CD14-positive monocyte (primary cell): Measurements from ENCODE around the gene POLD2. TPM values are rescaled to one million over a fixed set of nuclear protein-coding genes. Genes with fewer than 3 reads are reported as not detected.

Experiments
- DNase-seq, 3 donors: peaks; one replicate each; pipeline ENCODE4 v3.0.0-alpha.2; 2011 to 2022
- H2AFZ ChIP-seq: 2 replicates; pipeline ENCODE4 v1.6.0; 2012; ENCODE audit warnings: mild to moderate bottlenecking, low read depth, low read length, inconsistent platforms; ENCODE audit not compliant: insufficient read depth, poor library complexity, severe bottlenecking
- H3K27ac ChIP-seq, 2 donors: 1 replicate in 1 of 2; 2 replicates in 1 of 2; pipeline ENCODE4 v1.5.1; 2012 to 2013; ENCODE audit warnings: low read length in 2 of 2, control low read depth in 1 of 2, inconsistent platforms in 1 of 2, low read depth in 1 of 2, mild to moderate bottlenecking in 1 of 2
- H3K27me3 ChIP-seq, 2 donors: one replicate each; pipeline versions ENCODE4 v1.6.0 to v1.6.1; 2011 to 2013; ENCODE audit warnings: low read length in 2 of 2; ENCODE audit not compliant: control insufficient read depth in 2 of 2, insufficient read depth in 2 of 2
- H3K36me3 ChIP-seq, 2 donors: replicated peaks in 1 of 2; 1 replicate in 1 of 2; 2 replicates in 1 of 2; pipeline versions ENCODE4 v1.5.1 to v1.6.1; 2012 to 2013; ENCODE audit warnings: low read length in 2 of 2, control low read depth in 1 of 2, inconsistent platforms in 1 of 2, mild to moderate bottlenecking in 1 of 2; ENCODE audit not compliant: insufficient read depth in 2 of 2, control insufficient read depth in 1 of 2
- H3K4me1 ChIP-seq, 2 donors: 1 replicate in 1 of 2; 2 replicates in 1 of 2; pipeline versions ENCODE4 v1.5.1 to v1.6.1; 2012 to 2013; ENCODE audit warnings: low read length in 2 of 2, control low read depth in 1 of 2, inconsistent platforms in 1 of 2, mild to moderate bottlenecking in 1 of 2, moderate library complexity in 1 of 2; ENCODE audit not compliant: insufficient read depth in 2 of 2, control insufficient read depth in 1 of 2
- H3K4me2 ChIP-seq: replicated peaks from 2 replicates; pipeline ENCODE3; 2012; ENCODE audit warnings: low read length, moderate library complexity, mild to moderate bottlenecking; ENCODE audit not compliant: poor library complexity, severe bottlenecking; ENCODE audit errors: extremely low read depth
- H3K4me3 ChIP-seq, 3 experiments: fragments of 200-600 bp in 1 of 3; sonication (generic) in 1 of 3; replicated peaks in 1 of 3; 1 replicate in 2 of 3; 2 replicates in 1 of 3; pipeline ENCODE4 v1.5.1; 2011 to 2013; ENCODE audit warnings: low read length in 3 of 3, mild to moderate bottlenecking in 3 of 3, control low read depth in 2 of 3, low read depth in 2 of 3, inconsistent platforms in 1 of 3, moderate library complexity in 1 of 3
- H3K79me2 ChIP-seq: 2 replicates; pipeline ENCODE4 v1.6.0; 2012; ENCODE audit warnings: mild to moderate bottlenecking, control low read depth, inconsistent platforms, low read length, moderate library complexity; ENCODE audit not compliant: insufficient read depth
- H3K9ac ChIP-seq: 2 replicates; pipeline ENCODE4 v1.6.0; 2017; ENCODE audit warnings: low read length, mild to moderate bottlenecking; ENCODE audit not compliant: insufficient read depth, poor library complexity, severe bottlenecking
- H3K9me3 ChIP-seq, 2 donors: replicated peaks in 1 of 2; 1 replicate in 1 of 2; 2 replicates in 1 of 2; pipeline versions ENCODE4 v1.5.1 to v1.6.1; 2012 to 2013; ENCODE audit warnings: low read length in 2 of 2, control low read depth in 1 of 2; ENCODE audit not compliant: control insufficient read depth in 1 of 2, insufficient read depth in 1 of 2
- H4K20me1 ChIP-seq: 2 replicates; pipeline ENCODE4 v1.6.0; 2012; ENCODE audit warnings: mild to moderate bottlenecking, low read length, control low read depth, moderate library complexity; ENCODE audit not compliant: insufficient read depth
- H3K27ac Mint-ChIP-seq, 7 donors: one replicate each; pipeline ENCODE4 v1.8.0; 2020; ENCODE audit warnings: mild to moderate bottlenecking in 7 of 7, mixed read lengths in 7 of 7, moderate library complexity in 6 of 7, inconsistent platforms in 2 of 7
- H3K27me3 Mint-ChIP-seq, 3 donors: one replicate each; pipeline ENCODE4 v1.8.0; 2021 to 2022; ENCODE audit warnings: low read depth in 3 of 3, mild to moderate bottlenecking in 3 of 3, mixed read lengths in 3 of 3, moderate library complexity in 3 of 3, inconsistent platforms in 1 of 3
- H3K36me3 Mint-ChIP-seq, 2 donors: one replicate each; pipeline ENCODE4 v1.8.0; 2020; ENCODE audit warnings: mixed read lengths in 2 of 2, inconsistent platforms in 1 of 2, mild to moderate bottlenecking in 1 of 2
- H3K4me1 Mint-ChIP-seq: one replicate; pipeline ENCODE4 v1.8.0; 2020; ENCODE audit warnings: mild to moderate bottlenecking, mixed read lengths
- H3K4me3 Mint-ChIP-seq, 2 donors: one replicate each; pipeline ENCODE4 v1.8.0; 2020; ENCODE audit warnings: mild to moderate bottlenecking in 2 of 2, mixed read lengths in 2 of 2, moderate library complexity in 1 of 2
- H3K9me3 Mint-ChIP-seq, 7 donors: one replicate each; pipeline ENCODE4 v1.8.0; 2020 to 2022; ENCODE audit warnings: mixed read lengths in 7 of 7, mild to moderate bottlenecking in 6 of 7, moderate library complexity in 6 of 7, inconsistent platforms in 2 of 7
- CTCF ChIP-seq: fragments of 200-600 bp; IDR thresholded peaks from one replicate; pipeline ENCODE4 v1.8.0; 2022; ENCODE audit warnings: antibody characterized with exemption, mild to moderate bottlenecking
- WGBS: methylation state at CpG from one replicate; pipeline ENCODE4 v1.1.5; 2013; ENCODE audit warnings: missing lambda C conversion rate; ENCODE audit not compliant: insufficient coverage; 5-methylcytosine and 5-hydroxymethylcytosine counted together
- intact Hi-C, 2 donors: fragments of 100-400 bp; cut with micrococcal nuclease; formaldehyde crosslinking; loops; one replicate each; pipeline versions ENCODE4 v1.15.0 to v1.15.1; 2023
- polyA plus RNA-seq, 3 donors: library from polyadenylated mRNA; depleted of rRNA in 1 of 3; unstranded in 2 of 3; stranded (reverse) in 1 of 3; fragments of 300-500 nt in 2 of 3; fragments of >200 nt in 1 of 3; fragmentation: Illumina TruSeq in 2 of 3; gene quantifications; 1 replicate in 2 of 3; 2 replicates in 1 of 3; pipeline ENCODE4 v1.2.3, GENCODE V29; 2012 to 2021

Gene POLD2
- polyA plus RNA-seq, 3 donors = 24.1 to 27.1 (median 25.7) TPM

GRCh38 chr7:44085546-44085945, 37.8 kb downstream of the POLD2 start:
- 97% methylated on average over 3 of the region's 3 CpGs for WGBS
- H3K27ac Mint-ChIP-seq = peak overlapping the region in 1 of 7 donors; percentile 3
- H3K27me3 Mint-ChIP-seq = peaks cover 0 to 5% (median 4%) of the 10 kb centered on the region in 3 donors
- no peak overlapping the region for H3K9ac ChIP-seq
- H3K27me3 ChIP-seq = no peaks in the 10 kb centered on the region
- peaks cover 14 to 16% of the 10 kb centered on the region in 2 donors for H3K4me1 ChIP-seq
- TF ChIP-seq CTCF = no peak
- peaks cover 6% of the 10 kb centered on the region in 2 donors for H3K36me3 Mint-ChIP-seq
- no peaks in the 10 kb centered on the region for H3K9me3 ChIP-seq
- peaks cover 14% of the 10 kb centered on the region for H3K79me2 ChIP-seq
- H3K4me3 ChIP-seq = no peak overlapping the region
- H2AFZ ChIP-seq = no peak overlapping the region
- H3K4me1 Mint-ChIP-seq = peaks cover 18% of the 10 kb centered on the region
- H3K4me3 Mint-ChIP-seq = no peak overlapping the region
- H4K20me1 ChIP-seq = no peaks in the 10 kb centered on the region
- no peak overlapping the region for H3K4me2 ChIP-seq
- H3K36me3 ChIP-seq = peaks cover 3 to 4% of the 10 kb centered on the region in 2 donors
- DNase-seq = no peak
- peaks cover 0 to 3% (median 0%) of the 10 kb centered on the region in 7 donors for H3K9me3 Mint-ChIP-seq
- intact Hi-C loops = loop anchor here in 1 of 2 donors (10.0 kb wide), 1 partner anchor 61 kb away; no protein-coding TSS in a partner anchor
- no peak overlapping the region for H3K27ac ChIP-seq

- no peak overlapping the region for H3K27ac Mint-ChIP-seq
- intact Hi-C loops = loop anchor here (5.0 to 10.0 kb wide), 3 partner anchors 38 to 408 kb away; partner anchors contain the start of genes POLD2 (in 2 of the 2) and NUDCD3 (in 1 of the 2)
Observed at GRCh38 chr7:44084701-44085100, 38.6 kb downstream of the POLD2 start.

More at GRCh38 chr7:44084701-44085100, 38.6 kb downstream of the POLD2 start:
- peaks cover 0 to 3% (median 0%) of the 10 kb centered on the region in 7 donors for H3K9me3 Mint-ChIP-seq
- H3K27me3 Mint-ChIP-seq = peaks cover 0 to 6% (median 1%) of the 10 kb centered on the region in 3 donors
- no peak overlapping the region for H3K4me3 Mint-ChIP-seq
- no peak for DNase-seq
- Histone ChIP-seq H3K9ac (no peak overlapping the region), H2AFZ (no peak overlapping the region), H3K9me3 (no peaks in the 10 kb centered on the region), H3K27ac (no peak overlapping the region), H3K27me3 (no peaks in the 10 kb centered on the region), H3K4me2 (no peak overlapping the region), H3K36me3 (peaks cover 11 to 13% of the 10 kb centered on the region in 2 donors), H3K79me2 (peaks cover 21% of the 10 kb centered on the region), H3K4me3 (no peak overlapping the region), H3K4me1 (peaks cover 14 to 16% of the 10 kb centered on the region in 2 donors), H4K20me1 (no peaks in the 10 kb centered on the region)
- peaks cover 23% of the 10 kb centered on the region for H3K4me1 Mint-ChIP-seq
- peaks cover 14% of the 10 kb centered on the region in 2 donors for H3K36me3 Mint-ChIP-seq
- 88% methylated on average over 4 of the region's 4 CpGs for WGBS
- TF ChIP-seq CTCF = no peak
